ENCODE results near the gene TMEM156. TPM values are rescaled to one million over a fixed set of nuclear protein-coding genes. Genes with fewer than 3 reads are reported as not detected.

TMEM156 gene
- total and polyA plus RNA-seq, 2 experiments from 2014 or later, result not detected

DNA sequence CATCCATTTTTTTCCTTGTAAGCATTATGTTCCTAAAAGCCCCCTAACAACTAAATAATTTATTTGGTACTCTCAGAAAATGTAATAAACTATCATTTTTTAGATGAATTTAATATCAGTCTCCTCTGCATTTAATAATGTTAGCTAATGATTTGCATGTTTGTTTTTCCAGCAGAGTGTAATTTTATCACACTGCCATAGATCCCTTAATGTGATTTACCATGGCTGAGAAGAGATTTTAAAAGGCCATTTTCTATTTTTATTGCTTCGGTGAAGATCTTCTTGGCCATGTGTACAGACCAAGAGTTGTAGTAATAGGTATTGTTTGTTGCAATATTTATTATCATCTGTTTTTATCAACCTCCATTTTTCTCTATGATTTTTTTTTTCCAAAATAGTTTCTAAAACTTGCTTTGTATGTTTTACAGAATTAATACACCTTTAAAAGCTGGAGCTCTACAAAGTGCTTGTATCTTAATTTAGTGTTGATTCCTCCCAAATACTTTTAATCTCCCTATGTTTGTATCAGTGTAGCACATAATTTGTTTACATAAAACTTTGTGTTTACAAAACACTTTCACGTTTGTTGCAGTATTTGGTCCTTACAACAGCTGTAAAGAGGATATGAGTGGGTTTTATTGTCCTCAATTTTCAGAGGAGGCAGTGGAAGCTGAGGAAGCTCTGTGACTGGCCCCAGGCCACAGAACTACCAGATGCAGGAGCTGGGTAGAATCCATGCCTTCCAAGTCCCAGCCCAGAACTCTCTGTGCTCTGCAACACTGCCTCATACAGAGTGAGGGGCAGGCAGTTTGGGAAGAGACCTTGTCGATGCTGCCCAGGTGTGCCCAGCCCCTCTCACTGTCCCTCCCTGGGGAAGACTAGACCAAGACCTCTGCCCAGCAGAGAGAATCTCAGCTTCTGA lies 106.5 kb downstream of the TMEM156 start:
- 0 out of 2 replicates have a peak, but pooled peaks cover 4% of the 10 kb centered on the region for H3K4me1 ChIP-seq (ENCODE audit: insufficient read depth)
- no peak overlapping the region for H3K4me2 ChIP-seq
- ATAC-seq, result no peak
- no peaks in the 10 kb centered on the region for H3K9me3 Mint-ChIP-seq
- DNase-seq (ENCODE audit: low spot score), result no peak
- H3K27me3 ChIP-seq (ENCODE audit: insufficient read depth), result no peaks in the 10 kb centered on the region
- H3K9me2 ChIP-seq (ENCODE audit: insufficient read depth), result no peaks in the 10 kb centered on the region
- no peak overlapping the region for H2AFZ ChIP-seq
- H3K27ac ChIP-seq (ENCODE audit: low read depth), result no peak overlapping the region
- H4K20me1 ChIP-seq (replicated peaks; ENCODE audit: insufficient read depth), result no peaks in the 10 kb centered on the region
- H3F3A ChIP-seq (replicated peaks; ENCODE audit: low read depth), result no peaks in the 10 kb centered on the region
- no peaks in the 10 kb centered on the region for H3K36me3 ChIP-seq (ENCODE audit: insufficient read depth)
- no peaks in the 10 kb centered on the region for H3K36me3 Mint-ChIP-seq (ENCODE audit: low read depth)
- H3K79me2 ChIP-seq (replicated peaks; ENCODE audit: insufficient read depth), result no peaks in the 10 kb centered on the region
- TF ChIP-seq, protein P1, sequence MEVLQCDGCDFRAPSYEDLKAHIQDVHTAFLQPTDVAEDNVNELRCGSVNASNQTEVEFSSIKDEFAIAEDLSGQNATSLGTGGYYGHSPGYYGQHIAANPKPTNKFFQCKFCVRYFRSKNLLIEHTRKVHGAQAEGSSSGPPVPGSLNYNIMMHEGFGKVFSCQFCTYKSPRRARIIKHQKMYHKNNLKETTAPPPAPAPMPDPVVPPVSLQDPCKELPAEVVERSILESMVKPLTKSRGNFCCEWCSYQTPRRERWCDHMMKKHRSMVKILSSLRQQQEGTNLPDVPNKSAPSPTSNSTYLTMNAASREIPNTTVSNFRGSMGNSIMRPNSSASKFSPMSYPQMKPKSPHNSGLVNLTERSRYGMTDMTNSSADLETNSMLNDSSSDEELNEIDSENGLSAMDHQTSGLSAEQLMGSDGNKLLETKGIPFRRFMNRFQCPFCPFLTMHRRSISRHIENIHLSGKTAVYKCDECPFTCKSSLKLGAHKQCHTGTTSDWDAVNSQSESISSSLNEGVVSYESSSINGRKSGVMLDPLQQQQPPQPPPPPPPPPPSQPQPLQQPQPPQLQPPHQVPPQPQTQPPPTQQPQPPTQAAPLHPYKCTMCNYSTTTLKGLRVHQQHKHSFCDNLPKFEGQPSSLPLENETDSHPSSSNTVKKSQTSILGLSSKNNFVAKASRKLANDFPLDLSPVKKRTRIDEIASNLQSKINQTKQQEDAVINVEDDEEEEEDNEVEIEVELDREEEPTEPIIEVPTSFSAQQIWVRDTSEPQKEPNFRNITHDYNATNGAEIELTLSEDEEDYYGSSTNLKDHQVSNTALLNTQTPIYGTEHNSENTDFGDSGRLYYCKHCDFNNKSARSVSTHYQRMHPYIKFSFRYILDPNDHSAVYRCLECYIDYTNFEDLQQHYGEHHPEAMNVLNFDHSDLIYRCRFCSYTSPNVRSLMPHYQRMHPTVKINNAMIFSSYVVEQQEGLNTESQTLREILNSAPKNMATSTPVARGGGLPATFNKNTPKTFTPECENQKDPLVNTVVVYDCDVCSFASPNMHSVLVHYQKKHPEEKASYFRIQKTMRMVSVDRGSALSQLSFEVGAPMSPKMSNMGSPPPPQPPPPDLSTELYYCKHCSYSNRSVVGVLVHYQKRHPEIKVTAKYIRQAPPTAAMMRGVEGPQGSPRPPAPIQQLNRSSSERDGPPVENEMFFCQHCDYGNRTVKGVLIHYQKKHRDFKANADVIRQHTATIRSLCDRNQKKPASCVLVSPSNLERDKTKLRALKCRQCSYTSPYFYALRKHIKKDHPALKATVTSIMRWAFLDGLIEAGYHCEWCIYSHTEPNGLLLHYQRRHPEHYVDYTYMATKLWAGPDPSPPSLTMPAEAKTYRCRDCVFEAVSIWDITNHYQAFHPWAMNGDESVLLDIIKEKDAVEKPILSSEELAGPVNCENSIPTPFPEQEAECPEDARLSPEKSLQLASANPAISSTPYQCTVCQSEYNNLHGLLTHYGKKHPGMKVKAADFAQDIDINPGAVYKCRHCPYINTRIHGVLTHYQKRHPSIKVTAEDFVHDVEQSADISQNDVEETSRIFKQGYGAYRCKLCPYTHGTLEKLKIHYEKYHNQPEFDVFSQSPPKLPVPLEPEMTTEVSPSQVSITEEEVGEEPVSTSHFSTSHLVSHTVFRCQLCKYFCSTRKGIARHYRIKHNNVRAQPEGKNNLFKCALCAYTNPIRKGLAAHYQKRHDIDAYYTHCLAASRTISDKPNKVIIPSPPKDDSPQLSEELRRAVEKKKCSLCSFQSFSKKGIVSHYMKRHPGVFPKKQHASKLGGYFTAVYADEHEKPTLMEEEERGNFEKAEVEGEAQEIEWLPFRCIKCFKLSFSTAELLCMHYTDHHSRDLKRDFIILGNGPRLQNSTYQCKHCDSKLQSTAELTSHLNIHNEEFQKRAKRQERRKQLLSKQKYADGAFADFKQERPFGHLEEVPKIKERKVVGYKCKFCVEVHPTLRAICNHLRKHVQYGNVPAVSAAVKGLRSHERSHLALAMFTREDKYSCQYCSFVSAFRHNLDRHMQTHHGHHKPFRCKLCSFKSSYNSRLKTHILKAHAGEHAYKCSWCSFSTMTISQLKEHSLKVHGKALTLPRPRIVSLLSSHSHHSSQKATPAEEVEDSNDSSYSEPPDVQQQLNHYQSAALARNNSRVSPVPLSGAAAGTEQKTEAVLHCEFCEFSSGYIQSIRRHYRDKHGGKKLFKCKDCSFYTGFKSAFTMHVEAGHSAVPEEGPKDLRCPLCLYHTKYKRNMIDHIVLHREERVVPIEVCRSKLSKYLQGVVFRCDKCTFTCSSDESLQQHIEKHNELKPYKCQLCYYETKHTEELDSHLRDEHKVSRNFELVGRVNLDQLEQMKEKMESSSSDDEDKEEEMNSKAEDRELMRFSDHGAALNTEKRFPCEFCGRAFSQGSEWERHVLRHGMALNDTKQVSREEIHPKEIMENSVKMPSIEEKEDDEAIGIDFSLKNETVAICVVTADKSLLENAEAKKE (CRISPR knock-in tag; IDR thresholded peaks at IDR 0.05), result no peak
- TF ChIP-seq JUNB (IDR thresholded peaks at IDR 0.05; ENCODE audit: unreplicated experiment), result no peak
- no peak for TF ChIP-seq CREB1 (CRISPR knock-in tag; IDR thresholded peaks at IDR 0.05; ENCODE audit: low read depth)
- no peak for TF ChIP-seq NANOG (IDR thresholded peaks at IDR 0.05; ENCODE audit: borderline replicate concordance)
- no peak for TF ChIP-seq POLR2AphosphoS5 (IDR thresholded peaks at IDR 0.05; ENCODE audit: low read depth)
- TF ChIP-seq ZNF331 (CRISPR knock-in tag; IDR thresholded peaks at IDR 0.05; ENCODE audit: low read depth), result no peak
- no peak for TF ChIP-seq EZH2phosphoT487 (IDR thresholded peaks at IDR 0.05; ENCODE audit: unreplicated experiment)
- no peak for TF ChIP-seq STAT1 (IDR thresholded peaks at IDR 0.05; ENCODE audit: unreplicated experiment)
- H3K27me3 Mint-ChIP-seq (ENCODE audit: insufficient read depth, low read depth, poor library complexity), result peaks cover 3% of the 10 kb centered on the region
- no peak overlapping the region for H3K4me3 Mint-ChIP-seq
- H3K4me3 ChIP-seq, result no peak overlapping the region
- H3K4me1 Mint-ChIP-seq, result peaks cover 2% of the 10 kb centered on the region; the same call in 2 of the 3 replicates
- H3K27ac Mint-ChIP-seq, result peak overlapping the region; percentile 40; the same call in 1 of the 2 replicates
